GM23338 (cell line): Measurements from ENCODE around the gene ASPSCR1.

Source experiments
- EZH2 ChIP-seq: fragments of 200-600 bp; sonication (generic); IDR thresholded peaks from one replicate; pipeline ENCODE4 v1.8.0; 2017; ENCODE audit warnings: antibody characterized with exemption, mild to moderate bottlenecking, low read depth; ENCODE audit not compliant: unreplicated experiment
- TF ChIP-seq, protein P1 (sequence below), 2 experiments: fragments of 200-600 bp in 1 of 2; sonication (generic) in 1 of 2; conservative IDR thresholded peaks; 2 replicates each; pipeline versions ENCODE4 v1.5.1 to v1.6.1; 2016 to 2017; ENCODE audit warnings: antibody characterized with exemption in 2 of 2, low read depth in 2 of 2, mild to moderate bottlenecking in 2 of 2, moderate library complexity in 1 of 2

DNA sequence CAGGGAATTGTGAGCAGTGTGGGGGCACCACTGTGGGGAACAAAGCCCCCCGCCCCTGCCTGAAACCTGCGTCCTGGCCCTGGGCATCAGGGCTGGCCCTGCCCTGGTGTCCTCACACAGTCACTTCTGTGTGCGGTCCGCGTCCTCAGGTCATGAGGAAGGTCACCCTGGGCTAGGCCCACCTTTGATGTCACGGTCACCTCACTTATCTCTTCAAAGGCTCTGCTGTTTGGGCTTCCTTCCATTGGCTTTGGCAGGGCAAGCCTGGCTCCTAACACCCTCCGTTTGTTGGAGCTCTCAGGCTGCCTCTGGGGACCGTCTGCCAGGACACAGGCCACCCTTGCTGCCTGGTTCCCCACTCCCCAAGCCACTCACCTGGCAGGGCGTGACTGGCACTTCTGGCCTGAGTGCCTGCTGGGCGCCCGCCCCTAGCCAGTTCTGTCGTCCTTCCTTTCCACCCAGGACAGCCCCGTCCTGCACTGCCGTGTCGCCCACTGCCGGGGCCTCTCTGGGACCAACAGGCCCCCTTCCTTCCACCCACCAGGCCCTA is 36.4 kb downstream of the ASPSCR1 start:
- TF ChIP-seq, protein P1, sequence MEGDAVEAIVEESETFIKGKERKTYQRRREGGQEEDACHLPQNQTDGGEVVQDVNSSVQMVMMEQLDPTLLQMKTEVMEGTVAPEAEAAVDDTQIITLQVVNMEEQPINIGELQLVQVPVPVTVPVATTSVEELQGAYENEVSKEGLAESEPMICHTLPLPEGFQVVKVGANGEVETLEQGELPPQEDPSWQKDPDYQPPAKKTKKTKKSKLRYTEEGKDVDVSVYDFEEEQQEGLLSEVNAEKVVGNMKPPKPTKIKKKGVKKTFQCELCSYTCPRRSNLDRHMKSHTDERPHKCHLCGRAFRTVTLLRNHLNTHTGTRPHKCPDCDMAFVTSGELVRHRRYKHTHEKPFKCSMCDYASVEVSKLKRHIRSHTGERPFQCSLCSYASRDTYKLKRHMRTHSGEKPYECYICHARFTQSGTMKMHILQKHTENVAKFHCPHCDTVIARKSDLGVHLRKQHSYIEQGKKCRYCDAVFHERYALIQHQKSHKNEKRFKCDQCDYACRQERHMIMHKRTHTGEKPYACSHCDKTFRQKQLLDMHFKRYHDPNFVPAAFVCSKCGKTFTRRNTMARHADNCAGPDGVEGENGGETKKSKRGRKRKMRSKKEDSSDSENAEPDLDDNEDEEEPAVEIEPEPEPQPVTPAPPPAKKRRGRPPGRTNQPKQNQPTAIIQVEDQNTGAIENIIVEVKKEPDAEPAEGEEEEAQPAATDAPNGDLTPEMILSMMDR (conservative IDR thresholded peaks at IDR 0.05; ENCODE audit: low read depth in 2 of 2): no peak
- TF ChIP-seq EZH2: no peak
